Stimulated activated CD4-positive, alpha-beta T cell treated with anti-CD3 and anti-CD28 coated beads, Interleukin-2, amount 100 ng/mL, for 24 hours (primary cell): ENCODE measurements around the gene LRRC37A2.
"Not testable (repeated sequence)": the region's sequence is repeated elsewhere in the genome, so short reads cannot be mapped to it uniquely, and the experiment has no call there.

Source experiments
- DNase-seq, 2 donors: peaks; one replicate each; pipeline ENCODE4 v3.0.0-alpha.2; 2020

The LRRC37A2 gene

DNA sequence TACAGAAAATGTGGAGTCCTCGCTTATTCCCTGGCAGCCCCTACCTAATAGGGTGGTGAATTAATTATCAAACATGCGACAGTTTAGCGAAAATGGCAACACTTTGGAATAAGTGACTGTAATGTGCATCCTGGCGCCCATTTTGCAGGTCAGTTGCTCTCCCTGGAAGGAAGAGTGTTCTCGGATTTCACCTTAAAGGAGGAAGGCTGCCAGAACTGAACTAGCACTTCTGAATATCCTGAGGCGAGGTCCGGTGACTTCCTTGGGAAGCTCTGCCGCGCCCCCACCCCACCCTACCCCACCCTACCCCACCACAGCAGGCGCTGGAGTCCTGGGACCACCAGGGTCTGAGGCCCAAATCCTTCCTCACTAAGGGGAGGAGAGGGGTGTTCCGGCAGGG is at the start of gene LRRC37A2:
Gene LRRC37A2, plus strand, starts transcription at position 301 of the 400 bp plus-strand sequence. CDS start 245 bp downstream, outside the sequence.
- not testable (repeated sequence) for DNase-seq

DNA sequence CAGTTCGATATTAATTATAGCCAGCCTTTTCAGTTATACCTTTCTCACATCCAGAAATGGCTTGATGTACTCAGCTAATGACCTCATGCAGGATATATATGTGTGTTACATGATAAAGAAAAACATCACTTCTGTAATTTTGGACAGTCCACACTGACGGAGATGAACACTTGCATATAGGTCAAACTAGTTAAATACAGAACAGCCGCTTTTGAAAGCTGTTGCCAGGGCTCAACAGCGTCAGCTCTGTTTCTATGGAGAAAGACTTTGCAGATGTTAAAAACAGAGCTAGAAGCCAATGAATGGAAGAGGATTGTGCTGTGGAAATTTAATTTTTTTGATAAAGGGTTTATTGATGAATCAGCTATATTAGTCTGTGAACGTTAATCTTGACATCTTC is 44.6 kb upstream of the LRRC37A2 start:
- not testable (repeated sequence) for DNase-seq

DNA sequence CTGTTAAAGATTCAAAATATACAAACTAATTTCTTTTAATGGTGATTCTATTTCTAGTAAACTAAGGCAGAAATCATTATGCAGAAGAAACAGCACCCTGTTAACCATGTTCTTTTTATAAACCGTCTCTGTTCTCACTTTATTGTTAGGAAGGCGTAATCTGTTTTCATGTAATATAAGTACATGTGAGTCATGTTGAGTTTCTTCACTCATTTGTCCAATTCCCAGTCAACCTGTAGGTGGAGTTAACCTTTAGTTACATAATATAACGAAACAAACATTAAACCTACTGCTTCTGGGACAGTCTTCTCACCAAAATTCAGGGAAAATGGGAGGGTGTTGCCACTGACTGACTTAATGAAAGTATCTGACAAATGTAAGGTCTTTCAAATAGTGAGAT is 37.8 kb upstream of the LRRC37A2 start:
- not testable (repeated sequence) for DNase-seq

DNA sequence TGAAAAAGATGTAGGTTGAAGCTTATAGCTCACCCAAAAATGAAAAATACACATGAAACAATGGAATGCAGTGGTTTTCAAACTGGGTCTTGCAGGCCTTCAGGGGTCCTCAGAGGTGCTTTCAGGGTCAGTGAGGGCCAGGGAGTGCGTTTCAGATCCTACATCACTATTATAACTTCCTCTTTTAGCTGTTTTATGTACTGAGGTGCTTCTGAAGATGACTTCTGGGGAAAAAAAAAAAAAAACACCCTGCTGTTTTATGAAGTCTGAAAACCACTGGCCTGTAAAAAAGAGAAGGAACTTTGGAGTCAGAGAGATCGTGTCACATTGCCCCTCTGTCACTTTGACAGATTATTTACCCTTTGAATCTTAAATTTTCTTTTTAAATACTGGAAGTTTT is 36.7 kb upstream of the LRRC37A2 start:
- DNase-seq, result not testable (repeated sequence)

DNA sequence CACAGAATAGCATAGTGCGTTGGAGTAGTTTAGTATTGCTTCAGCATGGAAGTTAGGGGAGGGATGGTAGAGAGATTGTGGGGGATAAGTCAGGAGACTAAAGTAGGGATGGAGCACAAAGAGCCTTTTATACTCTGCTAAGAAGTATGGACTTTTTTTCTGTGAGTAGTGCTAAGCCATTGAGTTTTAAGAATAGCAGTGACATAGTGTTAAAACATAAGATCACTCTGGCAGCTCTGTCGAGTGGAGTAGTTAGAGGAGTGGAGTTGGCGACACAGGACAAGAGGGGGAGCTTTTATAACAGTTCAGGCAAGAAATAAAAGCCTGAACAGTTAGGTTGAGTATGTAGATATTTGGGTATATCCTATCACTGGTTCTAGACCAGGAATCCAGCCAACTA is 33.4 kb upstream of the LRRC37A2 start:
- not testable (repeated sequence) for DNase-seq

DNA sequence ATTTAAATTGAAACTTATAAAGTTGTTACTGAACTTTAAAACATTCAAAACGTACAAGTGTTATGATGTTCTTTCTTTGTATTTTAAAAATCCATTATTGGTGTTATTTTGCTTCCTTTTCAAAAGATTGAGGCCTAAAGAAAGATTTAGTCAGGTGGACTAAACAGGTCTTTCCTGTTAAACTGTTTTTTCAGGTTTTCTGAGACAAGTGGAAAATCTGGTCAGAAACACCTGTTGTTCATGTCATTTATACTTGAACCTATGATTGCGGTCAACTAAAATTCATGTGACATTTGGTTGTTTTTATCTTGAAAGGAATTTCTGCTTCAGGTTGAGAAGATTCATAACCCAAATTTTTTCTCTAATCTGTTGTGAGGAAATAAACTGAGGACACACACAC is 31.0 kb upstream of the LRRC37A2 start:
- not testable (repeated sequence) for DNase-seq

DNA sequence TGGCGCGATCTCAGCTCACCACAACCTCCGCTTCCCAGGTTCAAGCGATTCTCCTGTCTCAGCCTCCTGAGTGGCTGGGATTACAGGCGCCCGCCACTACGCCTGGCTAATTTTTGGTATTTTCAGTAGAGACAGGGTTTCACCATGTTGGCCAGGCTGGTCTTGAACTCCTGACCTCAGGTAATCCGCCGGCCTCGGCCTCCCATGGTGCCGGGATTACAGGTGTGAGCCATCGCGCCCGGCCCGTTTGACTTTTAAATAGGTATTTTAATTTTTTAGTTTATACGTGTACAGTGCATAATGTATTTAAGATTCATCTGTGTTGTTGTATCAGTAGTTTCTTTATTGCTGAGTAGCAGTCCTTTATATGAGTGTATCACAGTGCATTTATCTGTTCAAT is 20.2 kb upstream of the LRRC37A2 start:
- not testable (repeated sequence) for DNase-seq

DNA sequence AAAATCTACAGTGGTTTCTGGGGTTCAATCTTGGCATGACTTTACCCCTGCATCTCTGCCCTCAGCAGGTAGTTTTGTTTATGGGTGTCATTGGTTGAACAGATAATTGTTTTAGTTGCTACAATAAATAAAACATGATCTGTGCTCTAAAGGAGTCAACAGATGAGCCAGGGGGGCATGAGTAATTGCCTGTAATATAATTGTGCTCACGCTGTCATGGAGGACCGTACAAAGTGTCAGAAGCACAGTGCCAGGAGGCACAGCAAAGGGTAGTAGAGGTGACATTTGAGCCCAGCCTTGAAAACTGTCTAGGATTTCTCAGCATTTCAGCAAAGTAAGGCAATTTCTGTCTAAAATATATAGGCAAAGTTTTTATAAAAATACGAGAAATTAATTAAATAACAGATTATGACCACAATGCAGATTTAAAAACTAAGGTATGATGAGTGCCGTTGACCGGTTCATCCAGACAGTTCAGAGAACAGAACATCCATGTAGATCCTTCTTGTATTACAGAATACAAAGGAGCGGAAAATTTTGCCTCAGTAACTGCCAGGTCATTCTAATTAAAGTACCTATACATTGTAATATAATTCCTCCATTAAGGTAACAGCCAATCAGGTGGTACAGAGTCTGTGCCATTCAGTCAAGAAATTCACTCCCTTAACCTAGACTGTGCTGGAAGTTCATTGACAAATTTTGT is 12.7 kb upstream of the LRRC37A2 start:
- not testable (repeated sequence) for DNase-seq

DNA sequence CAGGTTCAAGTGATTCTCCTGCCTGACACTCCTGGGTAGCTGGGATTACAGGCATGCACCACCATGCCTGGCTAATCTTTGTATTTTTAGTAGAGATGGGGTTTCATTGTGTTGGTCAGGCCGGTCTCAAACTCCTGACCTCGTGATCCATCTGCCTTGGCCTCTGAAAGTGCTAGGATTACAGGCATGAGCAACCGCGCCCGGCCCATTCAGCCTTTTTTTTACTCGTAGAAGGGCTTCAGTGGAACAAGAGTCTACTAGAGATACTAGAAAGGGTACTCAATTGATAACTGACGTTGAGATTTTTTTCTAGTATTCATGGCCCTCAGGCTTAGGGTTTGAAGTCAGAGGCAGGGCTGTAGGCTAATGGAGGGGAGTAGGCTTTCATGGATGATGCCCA is 6.4 kb upstream of the LRRC37A2 start:
- DNase-seq, result not testable (repeated sequence)

DNA sequence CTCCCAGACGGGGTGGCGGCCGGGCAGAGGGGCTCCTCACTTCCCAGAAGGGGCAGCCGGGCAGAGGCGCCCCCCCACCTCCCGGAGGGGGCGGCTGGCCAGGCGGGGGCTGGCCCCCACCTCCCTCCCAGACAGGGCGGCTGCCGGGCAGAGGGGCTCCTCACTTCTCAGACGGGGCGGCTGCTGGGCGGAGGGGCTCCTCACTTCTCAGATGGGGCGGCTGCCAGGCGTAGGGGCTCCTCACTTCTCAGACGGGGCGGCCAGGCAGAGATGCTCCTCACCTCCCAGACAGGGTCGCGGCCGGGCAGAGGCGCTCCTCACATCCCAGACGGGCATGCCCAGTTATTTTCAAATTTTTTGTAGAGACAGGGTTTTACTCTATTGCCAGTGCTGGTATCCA is 22.4 kb downstream of the LRRC37A2 start:
- DNase-seq, result not testable (repeated sequence)

DNA sequence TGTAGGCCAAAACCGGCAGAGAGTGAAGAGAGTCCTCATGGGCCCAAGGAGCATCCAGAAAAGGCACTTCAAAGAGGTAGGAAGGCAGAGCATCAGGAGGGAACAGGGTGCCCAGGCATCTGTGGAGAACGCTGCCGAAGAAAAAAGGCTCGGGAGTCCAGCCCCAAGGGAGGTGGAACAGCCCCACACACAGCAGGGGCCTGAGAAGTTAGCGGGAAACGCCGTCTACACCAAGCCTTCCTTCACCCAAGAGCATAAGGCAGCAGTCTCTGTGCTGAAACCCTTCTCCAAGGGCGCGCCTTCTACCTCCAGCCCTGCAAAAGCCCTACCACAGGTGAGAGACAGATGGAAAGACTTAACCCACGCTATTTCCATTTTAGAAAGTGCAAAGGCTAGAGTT is 36.3 kb downstream of the LRRC37A2 start:
- DNase-seq, result not testable (repeated sequence)

DNA sequence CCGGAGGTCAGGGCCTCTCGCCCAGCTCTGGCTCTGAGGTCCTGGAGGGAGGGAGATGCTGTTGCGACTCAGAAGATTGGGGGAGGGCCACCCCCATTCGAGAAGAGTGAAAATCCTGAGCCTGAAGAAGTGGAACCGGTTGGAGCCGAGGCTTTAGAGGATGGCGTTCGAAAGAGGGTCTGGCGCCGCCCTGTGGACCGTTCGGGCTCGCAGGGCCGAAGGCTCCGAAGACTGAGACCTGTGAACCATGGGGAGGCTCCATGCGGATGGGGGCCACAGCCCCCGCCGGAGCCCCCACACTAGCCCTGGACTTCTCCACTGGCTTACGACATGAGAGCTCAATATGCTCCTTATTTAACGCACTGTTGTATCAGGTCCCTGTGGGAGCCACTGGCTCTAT is 46.9 kb downstream of the LRRC37A2 start:
- not testable (repeated sequence) for DNase-seq

DNA sequence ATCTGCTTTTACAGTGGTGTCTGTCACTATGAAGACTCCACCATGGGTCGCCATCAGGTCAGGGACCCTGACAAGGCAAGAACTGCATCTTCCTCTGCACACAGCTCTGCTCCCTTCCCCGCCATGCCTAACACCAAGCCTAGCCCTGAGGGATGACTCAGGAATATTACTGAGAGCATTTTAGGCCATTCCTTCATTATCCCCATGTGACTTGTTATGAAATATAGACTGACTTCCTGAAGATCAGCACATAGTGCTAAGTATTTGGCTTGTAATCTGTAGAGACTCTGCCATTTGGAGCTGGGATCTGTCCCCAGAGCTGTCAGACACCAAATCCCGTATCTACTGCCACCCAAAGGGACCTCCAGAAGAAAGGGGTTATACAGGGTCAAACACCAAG is 47.8 kb downstream of the LRRC37A2 start:
- DNase-seq, result not testable (repeated sequence)

DNA sequence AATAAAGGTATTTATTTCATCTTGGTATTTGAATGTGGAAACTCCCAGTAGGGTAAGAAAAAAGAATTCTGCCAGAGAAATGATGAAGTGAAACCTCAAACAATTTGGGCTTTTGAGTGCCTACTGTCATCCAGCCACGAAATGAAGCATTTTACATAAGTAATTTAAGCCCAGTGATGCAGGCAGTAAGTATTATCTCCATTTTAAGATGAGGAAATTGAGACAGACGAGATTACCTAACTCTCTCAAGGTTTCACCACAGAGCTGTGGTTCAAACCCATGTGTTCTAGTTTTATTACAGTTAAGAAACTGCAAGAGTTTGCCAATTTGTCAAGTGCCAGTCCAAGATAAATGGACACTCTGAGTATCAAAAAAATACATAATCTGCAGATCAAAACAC is 54.0 kb downstream of the LRRC37A2 start:
- not testable (repeated sequence) for DNase-seq

DNA sequence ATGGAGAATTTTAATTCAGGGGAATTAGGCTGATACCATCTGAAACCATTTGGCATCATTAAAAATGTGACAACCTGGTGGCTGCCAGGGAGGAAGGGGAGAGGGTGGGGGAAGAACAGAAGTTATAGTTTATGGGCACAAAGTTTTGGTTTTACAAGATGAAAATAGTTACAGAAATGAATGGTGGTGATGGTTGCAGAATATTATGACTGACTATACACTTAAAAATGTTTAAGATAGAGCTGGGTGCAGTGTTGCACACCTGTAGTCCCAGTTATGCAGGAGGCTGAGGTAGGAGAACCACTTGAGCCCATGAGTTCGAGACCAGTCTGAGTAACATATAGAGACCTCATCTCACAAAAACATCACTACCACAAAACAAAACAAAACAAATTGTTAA is 54.7 kb downstream of the LRRC37A2 start:
- not testable (repeated sequence) for DNase-seq

DNA sequence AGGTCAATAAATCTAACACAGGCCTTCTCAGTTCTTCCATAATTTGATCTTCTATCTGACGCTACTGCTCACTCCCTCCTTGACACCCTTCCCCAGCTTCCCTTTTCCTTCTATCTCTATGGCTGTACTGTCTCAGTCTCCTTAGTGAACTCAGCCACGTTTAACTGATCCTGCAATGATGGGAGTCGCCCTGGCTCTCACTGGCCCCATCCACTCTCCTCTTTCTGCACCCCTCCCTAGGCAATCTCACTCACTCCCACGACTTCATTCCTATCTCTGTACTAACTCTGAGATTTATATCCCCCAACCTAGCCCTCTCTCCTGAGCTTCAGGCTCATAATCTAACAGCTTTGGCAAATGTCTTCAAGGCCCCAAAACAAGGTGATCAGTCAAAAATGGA is 59.5 kb downstream of the LRRC37A2 start:
- DNase-seq, result not testable (repeated sequence)

DNA sequence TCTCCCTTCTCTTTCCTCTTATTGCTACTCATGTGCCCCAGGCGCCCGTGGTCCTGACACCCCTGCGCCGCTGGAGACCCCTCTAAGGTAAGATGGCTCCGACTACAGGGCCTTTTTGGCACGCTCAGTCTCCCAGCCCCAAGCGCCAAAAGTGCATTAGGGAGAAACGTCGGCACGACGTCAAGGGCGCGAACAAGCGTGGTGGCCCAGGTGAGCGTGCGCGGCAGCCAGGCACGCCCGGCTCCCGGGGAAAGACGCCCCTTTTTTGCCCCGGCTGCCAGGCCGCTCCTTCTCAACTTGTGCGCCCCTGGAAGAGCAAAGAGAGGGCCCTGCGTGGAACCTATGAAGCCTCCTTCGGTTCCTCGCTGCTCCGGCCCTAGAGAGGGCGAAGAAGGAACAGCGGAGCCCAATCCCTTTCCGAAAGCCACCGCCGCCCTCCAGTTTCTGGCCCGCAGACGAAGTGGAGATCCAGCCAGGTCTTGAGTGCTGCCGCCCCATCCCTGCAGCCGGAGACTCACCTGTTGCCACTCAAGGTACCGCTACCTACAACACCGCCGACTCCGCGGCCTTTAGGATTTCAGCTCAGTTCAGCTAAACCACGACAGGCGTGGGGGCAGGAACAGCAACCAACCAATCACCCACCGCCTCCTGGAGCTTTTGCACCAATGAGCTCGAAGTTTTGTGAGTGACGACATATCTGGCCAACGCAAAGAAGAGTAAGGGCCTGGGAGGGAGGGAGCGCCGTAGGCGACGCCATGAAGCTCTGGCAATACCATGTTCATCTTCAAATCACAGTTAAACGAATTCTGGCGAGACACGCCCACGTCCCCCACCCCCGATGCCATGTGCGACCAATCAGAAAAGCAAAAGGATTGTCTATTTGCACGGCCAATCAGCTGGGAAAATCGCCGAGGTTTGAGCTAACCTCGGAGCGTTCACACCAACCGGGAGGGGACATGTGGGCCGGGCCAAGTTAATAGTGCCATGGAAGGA is 67.1 kb downstream of the LRRC37A2 start, which contains the start of gene ARL17A:
Gene ARL17A, minus strand, starts transcription at position 609 of the 993 bp plus-strand sequence. CDS start 3,369 bp downstream, outside the sequence.
- DNase-seq, result peak; percentile 71 to 75

DNA sequence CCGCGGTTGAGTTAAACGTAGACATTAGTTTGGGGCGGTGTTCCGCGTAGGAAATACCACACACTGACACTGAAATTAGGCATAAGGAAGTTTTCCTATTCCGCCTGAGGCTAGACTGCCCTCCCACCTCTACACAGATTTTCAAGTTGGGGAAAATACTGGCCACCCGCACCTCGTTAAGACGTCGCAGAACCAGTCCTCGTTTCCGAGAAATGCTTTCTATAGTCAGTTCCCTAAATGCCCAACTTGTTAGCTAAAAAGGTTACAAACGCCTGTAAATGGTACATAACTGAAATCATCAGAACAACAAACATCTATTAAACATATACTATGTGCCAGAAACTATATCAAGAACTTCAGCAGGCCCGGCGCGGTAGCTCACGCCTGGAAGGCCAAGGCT is 67.8 kb downstream of the LRRC37A2 start:
- DNase-seq, result not testable (repeated sequence)

DNA sequence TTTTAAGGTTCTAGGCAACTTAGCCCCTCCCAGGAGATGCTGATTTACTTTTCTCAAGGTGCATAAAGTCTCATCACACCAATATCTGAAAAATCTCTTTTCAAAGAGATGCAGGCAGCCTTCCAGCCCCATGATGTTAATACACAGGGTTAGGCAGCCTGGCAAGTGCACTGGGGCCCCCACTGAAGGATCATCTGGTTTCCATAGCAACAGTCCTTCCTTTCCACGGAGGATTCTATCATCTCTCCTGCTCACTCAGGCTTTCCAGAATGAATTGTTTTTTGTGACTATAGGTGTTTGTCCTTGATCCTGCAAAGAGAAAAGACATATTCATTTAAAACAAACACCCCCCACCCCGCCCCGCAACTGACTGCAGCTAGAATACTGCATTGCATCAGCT is 73.2 kb downstream of the LRRC37A2 start:
- not testable (repeated sequence) for DNase-seq

DNA sequence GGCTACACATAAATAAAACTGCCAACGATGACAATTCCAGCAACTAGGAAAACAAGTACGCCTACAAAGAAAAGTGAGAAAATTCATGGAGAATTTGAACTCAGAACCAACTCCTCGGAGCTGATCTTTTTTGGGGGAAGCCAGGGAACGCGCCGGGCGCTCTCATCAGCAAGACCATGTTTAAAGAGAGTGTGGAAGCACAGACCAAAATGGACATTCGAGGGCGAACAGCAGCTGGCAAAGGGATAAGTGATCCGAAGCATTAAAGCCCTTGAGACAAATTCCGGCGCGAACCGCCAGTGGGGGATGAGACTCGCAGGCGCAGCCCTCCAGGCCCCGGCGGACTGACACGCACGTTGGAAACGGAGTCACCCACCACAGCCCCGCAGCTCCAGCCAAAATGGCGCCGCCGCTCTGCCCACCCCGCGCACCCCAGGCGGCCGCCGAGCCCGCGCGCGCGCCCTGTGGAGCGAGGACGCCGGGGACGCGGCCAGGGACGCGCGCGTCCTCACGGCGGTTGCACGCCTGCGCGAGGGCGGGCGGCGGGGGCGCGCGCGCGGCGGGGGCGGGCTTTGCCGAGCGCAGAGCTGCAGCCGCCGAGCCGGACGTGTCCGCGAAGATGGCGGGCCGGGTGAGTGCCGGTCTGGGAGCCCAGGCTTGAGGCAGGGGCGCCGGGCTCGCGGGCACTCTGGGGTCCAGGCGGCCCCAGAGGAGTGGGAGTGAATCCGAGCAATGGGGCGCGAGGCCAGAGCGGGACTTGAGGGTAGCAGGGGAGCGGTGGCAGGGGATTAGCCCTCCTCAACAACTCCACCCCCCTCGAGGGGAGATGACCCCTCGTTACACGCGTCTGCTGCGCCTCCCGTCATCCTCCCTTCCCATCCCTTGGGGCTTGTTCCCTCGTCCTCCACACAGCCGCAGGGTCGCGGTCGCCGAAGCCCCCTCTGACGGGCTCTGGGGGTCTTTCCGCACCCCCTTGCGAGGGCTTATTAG is 78.2 kb downstream of the LRRC37A2 start, which contains the start of gene NSF:
Gene NSF, plus strand, starts transcription at position 513 of the 990 bp plus-strand sequence. Its CDS starts 107 bp downstream, at position 620.
- not testable (repeated sequence) for DNase-seq

DNA sequence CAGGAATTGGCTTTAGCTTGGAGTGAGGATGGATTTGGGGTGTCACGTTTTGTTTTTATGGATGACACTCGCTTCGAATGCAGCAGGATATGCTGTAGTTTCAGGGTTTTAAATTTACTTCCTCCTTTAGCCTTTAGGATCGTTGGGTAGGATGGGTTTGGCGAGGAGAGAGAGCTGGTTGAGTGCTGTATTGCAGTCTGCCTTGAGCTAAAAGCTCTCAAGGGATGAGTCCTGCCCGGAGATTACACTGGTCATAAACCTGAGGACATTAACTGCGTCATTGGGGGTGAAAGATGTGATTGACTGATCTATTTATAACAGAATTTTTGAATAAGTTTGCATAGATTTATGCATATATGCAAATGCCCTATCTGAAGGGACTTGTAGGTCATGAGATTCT is 79.1 kb downstream of the LRRC37A2 start:
- DNase-seq, result not testable (repeated sequence)

DNA sequence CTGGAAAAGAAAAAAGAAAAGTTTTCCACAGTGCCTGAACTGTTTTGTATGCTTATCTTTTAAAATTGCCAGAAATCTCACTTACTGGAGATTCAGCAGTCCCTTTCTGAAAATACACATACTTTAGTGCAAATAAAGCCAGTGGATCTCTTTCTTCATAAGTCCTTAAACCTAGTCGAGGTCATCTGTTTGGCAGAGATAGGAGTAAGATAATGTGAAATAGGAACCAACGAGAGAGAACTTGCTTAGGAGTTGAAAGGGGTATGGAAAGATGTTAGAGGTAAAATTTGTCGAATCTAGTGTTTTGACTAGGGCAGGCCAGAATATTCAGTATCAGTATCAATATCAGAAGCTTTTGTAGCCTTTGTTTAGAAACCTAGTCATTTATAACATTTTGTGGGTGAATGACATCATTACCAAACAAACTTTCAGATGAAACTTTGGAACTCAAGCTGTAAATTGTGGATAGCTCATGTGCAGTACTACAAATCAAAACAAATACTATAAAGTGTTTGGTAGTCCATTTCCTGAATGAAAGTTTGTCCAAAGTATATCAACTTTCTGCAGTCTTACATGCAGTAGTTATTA is 86.2 kb downstream of the LRRC37A2 start:
- DNase-seq, result not testable (repeated sequence)
